Right atrium auricular region (tissue), 2 donors: ENCODE measurements around the gene IPO11. TPM values are rescaled to one million over a fixed set of nuclear protein-coding genes. Genes with fewer than 3 reads are reported as not detected.

Experiments used
- DNase-seq: peaks from one replicate; pipeline ENCODE4 v3.0.0-alpha.2; 2019; ENCODE audit warnings: low spot score
- H3K27ac ChIP-seq, 2 donors: fragments of 200-600 bp; sonication (generic); 1 replicate in 1 of 2; 2 replicates in 1 of 2; pipeline ENCODE4 v1.5.1; 2016 to 2019
- H3K27me3 ChIP-seq, 2 donors: fragments of 200-600 bp; sonication (generic); one replicate each; pipeline versions ENCODE4 v1.5.1 to v1.6.0; 2017 to 2019
- H3K36me3 ChIP-seq: fragments of 200-600 bp; sonication (generic); one replicate; pipeline ENCODE4 v1.5.1; 2016
- H3K4me1 ChIP-seq, 2 donors: fragments of 200-600 bp; sonication (generic); one replicate each; pipeline versions ENCODE4 v1.5.1 to v1.6.0; 2017 to 2019
- H3K4me3 ChIP-seq, 2 donors: fragments of 200-600 bp; sonication (generic); 1 replicate in 1 of 2; 2 replicates in 1 of 2; pipeline ENCODE4 v1.5.1; 2017 to 2019; ENCODE audit warnings: mild to moderate bottlenecking in 1 of 2, moderate library complexity in 1 of 2
- H3K9me3 ChIP-seq, 2 donors: fragments of 200-600 bp; sonication (generic); one replicate each; pipeline ENCODE4 v1.5.1; 2019
- CTCF ChIP-seq, 2 donors: fragments of 200-600 bp; sonication (generic); IDR thresholded peaks; one replicate each; pipeline ENCODE4 v1.5.1; 2019; ENCODE audit warnings: antibody characterized with exemption in 2 of 2
- total RNA-seq, 2 donors: library from RNA; depleted of rRNA; stranded (reverse); fragments of >200 nt; gene quantifications; one replicate each; pipeline ENCODE4 v1.1.0, GENCODE V29; 2016

The IPO11 gene
- total RNA-seq, 2 donors from 2014 or later, result 19.2 to 24.6 TPM

GRCh38 chr5:62395210-62395950, 17.2 kb upstream of the IPO11 start:
- no peak for DNase-seq
- peaks cover 68% of the 10 kb centered on the region for H3K36me3 ChIP-seq
- H3K27me3 ChIP-seq, result no peaks in the 10 kb centered on the region

GRCh38 chr5:62403411-62404250, 8.9 kb upstream of the IPO11 start, which contains the start of gene DIMT1:
Gene DIMT1 (minus strand): TSS chr5:62403905. CDS start chr5:62403772, 133 bp downstream.
- TF ChIP-seq CTCF (IDR thresholded peaks at IDR 0.05), result no peak
- peak within 1 kb of the TSS; percentile 82 to 86 for H3K4me3 ChIP-seq
- no peaks in the 10 kb centered on the region for H3K27me3 ChIP-seq
- H3K36me3 ChIP-seq, result peaks cover 21% of the 10 kb centered on the region
- H3K9me3 ChIP-seq, result no peaks in the 10 kb centered on the region
- peak within 1 kb of the TSS; percentile 98 for H3K27ac ChIP-seq
- H3K4me1 ChIP-seq, result peaks cover 0 to 13% of the 10 kb centered on the region in 2 donors
- peak; percentile 98 for DNase-seq

More at GRCh38 chr5:62395210-62395950, 17.2 kb upstream of the IPO11 start:
- TF ChIP-seq CTCF (IDR thresholded peaks at IDR 0.05), result no peak
- Histone ChIP-seq H3K27ac (no peak overlapping the region), H3K9me3 (no peaks in the 10 kb centered on the region), H3K4me1 (no peaks in the 10 kb centered on the region), H3K4me3 (no peak overlapping the region)

DNA sequence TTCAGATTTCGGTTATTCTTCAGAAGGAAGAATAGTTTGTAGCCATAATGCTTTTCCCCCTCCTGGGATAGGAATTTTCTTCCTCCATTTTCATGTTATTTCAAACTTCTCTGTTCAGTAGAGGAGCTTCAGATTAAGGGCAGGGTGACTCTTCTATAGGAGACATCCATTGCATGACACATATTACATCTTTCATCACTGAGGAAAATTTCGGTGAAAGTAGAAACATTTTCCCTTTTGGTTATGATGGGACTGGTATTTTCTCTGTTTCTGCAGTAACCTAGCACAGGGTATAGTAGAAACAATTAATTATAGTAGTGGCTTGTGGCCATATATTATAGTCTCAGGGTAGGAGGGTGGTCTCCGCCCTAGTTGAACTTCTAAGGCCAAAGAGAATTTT, 1.1 kb downstream of the IPO11 start:
- Histone ChIP-seq H3K27me3 (no peaks in the 10 kb centered on the region), H3K4me3 (peak overlapping the region in 1 of 2 donors; percentile 96), H3K4me1 (peaks cover 0 to 14% of the 10 kb centered on the region in 2 donors), H3K27ac (no peak overlapping the region), H3K9me3 (no peaks in the 10 kb centered on the region), H3K36me3 (no peaks in the 10 kb centered on the region)
- no peak for TF ChIP-seq CTCF (IDR thresholded peaks at IDR 0.05)
- DNase-seq, result no peak

DNA sequence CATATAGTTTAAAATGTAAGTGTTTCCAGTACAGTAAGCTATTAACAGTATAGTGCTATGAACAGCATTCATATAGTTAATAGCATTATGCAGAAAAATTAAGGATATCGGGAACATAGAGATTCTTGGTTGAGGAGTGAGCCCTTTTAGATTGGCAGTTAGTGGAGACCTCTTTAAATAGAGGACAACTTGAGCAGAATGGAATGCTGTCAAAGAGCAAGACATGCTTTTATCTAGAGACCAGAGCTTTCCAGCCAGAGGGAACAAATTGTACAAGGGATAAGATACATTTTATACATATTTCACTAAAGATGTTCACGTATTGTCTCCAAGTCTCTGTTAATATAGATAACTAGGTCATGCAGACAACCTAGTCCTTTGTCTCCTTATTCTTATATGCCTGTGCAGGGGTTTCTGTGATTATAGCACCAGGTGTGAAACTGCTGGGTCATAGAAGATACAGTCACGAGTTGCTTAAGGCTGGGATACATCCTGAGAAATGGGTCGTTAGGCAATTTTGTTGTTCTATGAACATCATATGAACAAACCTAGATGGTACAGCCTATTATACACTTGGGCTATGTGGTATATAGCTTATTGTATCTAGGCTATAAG, 6.0 kb downstream of the IPO11 start:
- H3K4me1 ChIP-seq, result peaks cover 0 to 17% of the 10 kb centered on the region in 2 donors
- peak overlapping the region in 1 of 2 donors; percentile 77 for H3K27ac ChIP-seq
- no peak overlapping the region for H3K4me3 ChIP-seq
- TF ChIP-seq CTCF (IDR thresholded peaks at IDR 0.05), result no peak
- H3K9me3 ChIP-seq, result no peaks in the 10 kb centered on the region
- H3K27me3 ChIP-seq, result no peaks in the 10 kb centered on the region
- no peak for DNase-seq
- H3K36me3 ChIP-seq, result no peaks in the 10 kb centered on the region

- Histone ChIP-seq H3K4me1 (peaks cover 0 to 10% of the 10 kb centered on the region in 2 donors), H3K9me3 (no peaks in the 10 kb centered on the region), H3K4me3 (no peak overlapping the region), H3K27ac (peak overlapping the region in 1 of 2 donors; percentile 77), H3K36me3 (no peaks in the 10 kb centered on the region), H3K27me3 (no peaks in the 10 kb centered on the region)
- no peak for DNase-seq
- TF ChIP-seq CTCF (IDR thresholded peaks at IDR 0.05), result no peak
These were observed 7.0 kb downstream of the IPO11 start for GRCh38 chr5:62419609-62420008.
